CD8-positive, alpha-beta memory T cell (primary cell): ENCODE data around the gene AP1G2. TPM values are rescaled to one million over a fixed set of nuclear protein-coding genes. Genes with fewer than 3 reads are reported as not detected.
A peak's percentile ranks its signal among the peaks of the same experiment; 100 is the strongest.
"Not testable (repeated sequence)": the region's sequence is repeated elsewhere in the genome, so short reads cannot be mapped to it uniquely, and the experiment has no call there.

Source experiments
- CTCF ChIA-PET: fragments of 350-600 bp; sonication (Branson Sonifier 250); formaldehyde crosslinking; loops from one replicate; lab custom pipeline; 2021; ENCODE audit warnings: antibody characterized with exemption; lab: Charles Lee
- POLR2A ChIA-PET: fragments of 350-600 bp; sonication (Branson Sonifier 250); formaldehyde crosslinking; loops from one replicate; lab custom pipeline; 2021; ENCODE audit warnings: antibody characterized with exemption; lab: Charles Lee
- DNase-seq, 5 donors: peaks; one replicate each; pipeline versions ENCODE4 v3.0.0 to v3.0.0-alpha.2; 2020 to 2022; ENCODE audit warnings: mixed read lengths in 1 of 5
- H3K27ac ChIP-seq: one replicate; pipeline ENCODE4 v1.7.0; 2013; ENCODE audit warnings: low read depth, mild to moderate bottlenecking, low read length, moderate library complexity
- H3K27me3 ChIP-seq: 2 replicates; pipeline ENCODE4 v1.7.0; 2013; ENCODE audit warnings: low read length, mild to moderate bottlenecking; ENCODE audit not compliant: insufficient read depth, poor library complexity, severe bottlenecking
- H3K36me3 ChIP-seq: 2 replicates; pipeline ENCODE4 v1.7.0; 2013; ENCODE audit warnings: mild to moderate bottlenecking, low read length, moderate library complexity; ENCODE audit not compliant: insufficient read depth
- H3K4me1 ChIP-seq: 2 replicates; pipeline ENCODE4 v1.7.0; 2013; ENCODE audit warnings: mild to moderate bottlenecking, low read length, moderate library complexity; ENCODE audit not compliant: insufficient read depth
- H3K4me3 ChIP-seq: 2 replicates; pipeline ENCODE4 v1.7.0; 2013; ENCODE audit warnings: mild to moderate bottlenecking, low read length
- H3K9me3 ChIP-seq: 2 replicates; pipeline ENCODE4 v1.7.0; 2013; ENCODE audit warnings: mild to moderate bottlenecking, low read length
- H3K27ac Mint-ChIP-seq, 8 donors: one replicate each; pipeline ENCODE4 v1.8.0; 2020 to 2021; ENCODE audit warnings: mixed read lengths in 8 of 8, mild to moderate bottlenecking in 6 of 8, inconsistent platforms in 3 of 8, moderate library complexity in 3 of 8
- H3K27me3 Mint-ChIP-seq, 2 donors: one replicate each; pipeline ENCODE4 v1.8.0; 2020 to 2021; ENCODE audit warnings: mixed read lengths in 2 of 2, mild to moderate bottlenecking in 1 of 2, moderate library complexity in 1 of 2
- H3K36me3 Mint-ChIP-seq, 3 donors: one replicate each; pipeline ENCODE4 v1.8.0; 2020 to 2021; ENCODE audit warnings: mixed read lengths in 3 of 3, inconsistent platforms in 1 of 3, mild to moderate bottlenecking in 1 of 3
- H3K4me1 Mint-ChIP-seq, 3 donors: one replicate each; pipeline ENCODE4 v1.8.0; 2020 to 2021; ENCODE audit warnings: mixed read lengths in 3 of 3, inconsistent platforms in 1 of 3, mild to moderate bottlenecking in 1 of 3
- H3K4me3 Mint-ChIP-seq, 7 donors: one replicate each; pipeline ENCODE4 v1.8.0; 2020 to 2021; ENCODE audit warnings: mixed read lengths in 7 of 7, mild to moderate bottlenecking in 6 of 7, moderate library complexity in 4 of 7, inconsistent platforms in 2 of 7
- H3K9me3 Mint-ChIP-seq, 5 donors: one replicate each; pipeline ENCODE4 v1.8.0; 2020 to 2022; ENCODE audit warnings: mixed read lengths in 5 of 5, mild to moderate bottlenecking in 3 of 5, moderate library complexity in 2 of 5, inconsistent platforms in 1 of 5
- polyA plus RNA-seq: library from polyadenylated mRNA; unstranded; fragments of 300-500 nt; fragmentation: Illumina TruSeq; gene quantifications from one replicate; pipeline ENCODE4 v1.2.3, GENCODE V29; 2021
- total RNA-seq, 2 experiments: library from RNA; stranded (reverse); gene quantifications; one replicate each; pipeline ENCODE4 v1.2.3, GENCODE V29; 2021

Gene AP1G2
- total and polyA plus RNA-seq, 3 experiments from 2014 or later = 80.8 to 154 (median 152) TPM

GRCh38 chr14:23604148-23604547, 36.6 kb upstream of the AP1G2 start:
- H3K4me1 ChIP-seq = peaks cover 4% of the 10 kb centered on the region
- H3K27ac ChIP-seq = no peak overlapping the region
- CTCF ChIA-PET = no interaction called here
- no peaks in the 10 kb centered on the region for H3K36me3 ChIP-seq
- POLR2A ChIA-PET = no interaction called here
- Mint-ChIP-seq H3K27ac (no peak overlapping the region), H3K4me1 (peaks cover 4 to 5% (median 5%) of the 10 kb centered on the region in 3 donors), H3K27me3 (peaks cover 5 to 10% of the 10 kb centered on the region in 2 donors), H3K9me3 (peaks cover 0 to 3% (median 2%) of the 10 kb centered on the region in 5 donors), H3K36me3 (peaks cover 0 to 16% (median 3%) of the 10 kb centered on the region in 3 donors), H3K4me3 (no peak overlapping the region)
- DNase-seq = no peak
- no peaks in the 10 kb centered on the region for H3K9me3 ChIP-seq
- no peaks in the 10 kb centered on the region for H3K27me3 ChIP-seq
- H3K4me3 ChIP-seq = no peak overlapping the region

- Mint-ChIP-seq H3K27me3 (peaks cover 5 to 10% of the 10 kb centered on the region in 2 donors), H3K36me3 (peaks cover 0 to 17% (median 3%) of the 10 kb centered on the region in 3 donors), H3K4me3 (no peak overlapping the region), H3K4me1 (no peaks in the 10 kb centered on the region), H3K9me3 (peaks cover 0 to 3% (median 2%) of the 10 kb centered on the region in 5 donors), H3K27ac (no peak overlapping the region)
- no peak overlapping the region for H3K27ac ChIP-seq
- no peak overlapping the region for H3K4me3 ChIP-seq
- H3K36me3 ChIP-seq = no peaks in the 10 kb centered on the region
- CTCF ChIA-PET = no interaction called here
- no peak for DNase-seq
- POLR2A ChIA-PET = no interaction called here
- no peaks in the 10 kb centered on the region for H3K9me3 ChIP-seq
- no peaks in the 10 kb centered on the region for H3K27me3 ChIP-seq
- H3K4me1 ChIP-seq = no peaks in the 10 kb centered on the region
Measured at GRCh38 chr14:23603103-23603502, 35.5 kb upstream of the AP1G2 start.

- peaks cover 0 to 17% (median 3%) of the 10 kb centered on the region in 3 donors for H3K36me3 Mint-ChIP-seq
- ChIA-PET POLR2A (no interaction called here), CTCF (no interaction called here)
- no peaks in the 10 kb centered on the region for H3K4me1 ChIP-seq
- no peaks in the 10 kb centered on the region for H3K27me3 ChIP-seq
- H3K36me3 ChIP-seq = no peaks in the 10 kb centered on the region
- H3K4me3 Mint-ChIP-seq = no peak overlapping the region
- H3K9me3 ChIP-seq = no peaks in the 10 kb centered on the region
- DNase-seq = no peak
- peak overlapping the region in 1 of 8 donors; percentile 36 for H3K27ac Mint-ChIP-seq
- H3K27ac ChIP-seq = no peak overlapping the region
- H3K4me1 Mint-ChIP-seq = no peaks in the 10 kb centered on the region
- H3K27me3 Mint-ChIP-seq = peaks cover 5 to 14% of the 10 kb centered on the region in 2 donors
- H3K9me3 Mint-ChIP-seq = peaks cover 0 to 3% (median 2%) of the 10 kb centered on the region in 5 donors
- no peak overlapping the region for H3K4me3 ChIP-seq
Measured at GRCh38 chr14:23602181-23603095, 34.8 kb upstream of the AP1G2 start.

- Histone ChIP-seq H3K9me3 (no peaks in the 10 kb centered on the region), H3K4me3 (no peak overlapping the region), H3K27me3 (no peaks in the 10 kb centered on the region), H3K27ac (no peak overlapping the region), H3K36me3 (no peaks in the 10 kb centered on the region), H3K4me1 (no peaks in the 10 kb centered on the region)
- Mint-ChIP-seq H3K36me3 (peaks cover 0 to 17% (median 3%) of the 10 kb centered on the region in 3 donors), H3K4me3 (no peak overlapping the region), H3K4me1 (no peaks in the 10 kb centered on the region), H3K27ac (peak overlapping the region in 1 of 8 donors; percentile 55), H3K9me3 (peaks cover 0 to 3% (median 2%) of the 10 kb centered on the region in 5 donors), H3K27me3 (peaks cover 8 to 15% of the 10 kb centered on the region in 2 donors)
- no peak for DNase-seq
- POLR2A ChIA-PET = no interaction called here
- CTCF ChIA-PET = no interaction called here
Measured at GRCh38 chr14:23601845-23602180, 34.2 kb upstream of the AP1G2 start.

GRCh38 chr14:23601424-23601823, 33.8 kb upstream of the AP1G2 start:
- Mint-ChIP-seq H3K4me3 (no peak overlapping the region), H3K27ac (no peak overlapping the region), H3K36me3 (peaks cover 0 to 17% (median 3%) of the 10 kb centered on the region in 3 donors), H3K4me1 (no peaks in the 10 kb centered on the region), H3K27me3 (peaks cover 9 to 15% of the 10 kb centered on the region in 2 donors), H3K9me3 (peaks cover 0 to 3% (median 2%) of the 10 kb centered on the region in 5 donors)
- ChIA-PET POLR2A (no interaction called here), CTCF (interaction anchor here (1.2 kb wide), 1 partner anchor 12 kb away, joined by 3 read pairs; no protein-coding TSS in a partner anchor)
- Histone ChIP-seq H3K4me3 (no peak overlapping the region), H3K36me3 (no peaks in the 10 kb centered on the region), H3K4me1 (no peaks in the 10 kb centered on the region), H3K27ac (no peak overlapping the region), H3K9me3 (no peaks in the 10 kb centered on the region), H3K27me3 (no peaks in the 10 kb centered on the region)
- no peak for DNase-seq

- no peaks in the 10 kb centered on the region for H3K27me3 ChIP-seq
- no peaks in the 10 kb centered on the region for H3K4me1 ChIP-seq
- no peaks in the 10 kb centered on the region for H3K4me1 Mint-ChIP-seq
- H3K27me3 Mint-ChIP-seq = peaks cover 9 to 15% of the 10 kb centered on the region in 2 donors
- no peak overlapping the region for H3K27ac ChIP-seq
- ChIA-PET POLR2A (no interaction called here), CTCF (interaction anchor here (1.2 kb wide), 1 partner anchor 12 kb away, joined by 3 read pairs; no protein-coding TSS in a partner anchor)
- no peaks in the 10 kb centered on the region for H3K36me3 ChIP-seq
- peaks cover 0 to 3% (median 2%) of the 10 kb centered on the region in 5 donors for H3K9me3 Mint-ChIP-seq
- H3K4me3 Mint-ChIP-seq = no peak overlapping the region
- H3K27ac Mint-ChIP-seq = peak overlapping the region in 1 of 8 donors; percentile 21
- no peak overlapping the region for H3K4me3 ChIP-seq
- H3K36me3 Mint-ChIP-seq = peaks cover 0 to 17% (median 3%) of the 10 kb centered on the region in 3 donors
- no peak for DNase-seq
- no peaks in the 10 kb centered on the region for H3K9me3 ChIP-seq
Measured at GRCh38 chr14:23600806-23601205, 33.2 kb upstream of the AP1G2 start.

- H3K36me3 ChIP-seq = no peaks in the 10 kb centered on the region
- H3K27me3 ChIP-seq = no peaks in the 10 kb centered on the region
- Mint-ChIP-seq H3K36me3 (peaks cover 0 to 17% (median 3%) of the 10 kb centered on the region in 3 donors), H3K27me3 (peaks cover 9 to 15% of the 10 kb centered on the region in 2 donors), H3K4me1 (no peaks in the 10 kb centered on the region), H3K9me3 (peaks cover 0 to 3% (median 2%) of the 10 kb centered on the region in 5 donors), H3K27ac (no peak overlapping the region), H3K4me3 (no peak overlapping the region)
- ChIA-PET CTCF (interaction anchor here (1.2 kb wide), 1 partner anchor 11 kb away, joined by 3 read pairs; no protein-coding TSS in a partner anchor), POLR2A (interaction anchor here (0.7 kb wide), 1 partner anchor 142 kb away, joined by 4 read pairs; no protein-coding TSS in a partner anchor)
- DNase-seq = no peak
- no peak overlapping the region for H3K4me3 ChIP-seq
- no peaks in the 10 kb centered on the region for H3K9me3 ChIP-seq
- no peak overlapping the region for H3K27ac ChIP-seq
- H3K4me1 ChIP-seq = no peaks in the 10 kb centered on the region
Measured at GRCh38 chr14:23600322-23600707, 32.7 kb upstream of the AP1G2 start.

GRCh38 chr14:23594191-23594590, 26.6 kb upstream of the AP1G2 start:
- POLR2A ChIA-PET, H3K4me3 Mint-ChIP-seq, H3K27me3 ChIP-seq, H3K4me3 ChIP-seq, H3K27ac ChIP-seq, H3K4me1 Mint-ChIP-seq, H3K4me1 ChIP-seq, DNase-seq, H3K36me3 Mint-ChIP-seq, H3K9me3 ChIP-seq, H3K27ac Mint-ChIP-seq, H3K27me3 Mint-ChIP-seq, H3K9me3 Mint-ChIP-seq, H3K36me3 ChIP-seq: not testable (repeated sequence)
- CTCF ChIA-PET = interaction anchor here (1.1 kb wide), 1 partner anchor 38 kb away, joined by 4 read pairs; no protein-coding TSS in a partner anchor
